Peyer's patch (tissue), 4 donors: ENCODE data around the gene CDKAL1.

Experiments used
- CTCF ChIP-seq, 6 experiments: fragments of 450-650 bp in 4 of 6; fragments of 200-600 bp in 2 of 6; sonication (generic) in 1 of 6; IDR thresholded peaks; one replicate each; pipeline ENCODE4 v1.5.1; 2017 to 2019; ENCODE audit warnings: antibody characterized with exemption in 6 of 6, mild to moderate bottlenecking in 3 of 6, moderate library complexity in 1 of 6
- POLR2A ChIP-seq, 2 donors: fragments of 450-650 bp; IDR thresholded peaks; one replicate each; pipeline ENCODE4 v1.5.1; 2017; ENCODE audit warnings: antibody characterized with exemption in 2 of 2, mild to moderate bottlenecking in 2 of 2, moderate library complexity in 2 of 2

DNA sequence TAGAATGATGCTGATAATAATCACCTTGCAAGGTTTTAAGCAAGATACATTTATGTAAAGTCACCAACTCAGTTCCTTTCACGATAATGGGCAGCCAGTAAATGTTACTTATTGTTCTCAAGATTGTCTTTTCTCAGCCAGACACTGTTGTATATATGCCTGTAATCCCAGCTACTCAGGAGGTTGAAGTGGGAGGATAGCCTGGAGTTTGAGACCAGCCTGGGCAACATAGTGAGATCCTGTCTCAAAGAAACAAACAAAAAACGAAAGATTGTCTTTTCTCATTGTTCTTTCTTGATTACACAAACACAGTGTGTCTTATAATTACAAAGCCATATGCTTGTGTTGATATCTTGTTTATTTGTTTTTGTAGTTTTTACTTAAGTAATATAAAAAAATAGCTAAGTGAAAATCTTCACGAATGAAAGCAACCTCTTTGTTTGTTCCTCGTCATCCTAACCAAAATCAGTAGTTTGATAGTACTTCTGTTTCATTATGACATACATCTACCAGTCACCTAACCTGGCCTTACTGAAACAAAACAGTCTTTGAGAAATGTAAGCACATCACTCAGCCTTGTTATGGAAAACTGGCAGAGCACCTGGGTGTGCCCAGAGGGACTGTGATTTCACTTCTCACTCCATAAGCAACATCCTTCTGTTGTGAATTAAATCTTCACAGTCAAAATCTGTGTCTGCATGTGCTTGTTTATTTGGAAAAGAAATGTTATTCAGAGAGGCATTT lies 623.1 kb downstream of the CDKAL1 start:
- TF ChIP-seq CTCF (IDR thresholded peaks at IDR 0.05) (no peak), POLR2A (IDR thresholded peaks at IDR 0.05) (no peak)
